HepG2 (cell line): ENCODE measurements around the gene FOXN3.

Experiments used
- CBX2 ChIP-seq, 2 experiments: fragments of 200-600 bp in 1 of 2; sonication (generic); formaldehyde crosslinking in 1 of 2; IDR thresholded peaks; 2 replicates each; pipeline versions ENCODE4 v1.7.0 to v1.8.1; 2018 to 2022; ENCODE audit warnings: low read depth in 2 of 2, low read length in 1 of 2, mild to moderate bottlenecking in 1 of 2, missing genetic modification reagents in 1 of 2
- ETV5 ChIP-seq: IDR thresholded peaks from 2 replicates; pipeline ENCODE4 v1.6.1; 2018; ENCODE audit warnings: missing biosample characterization, missing genetic modification reagents, inconsistent platforms, borderline replicate concordance
- EZH2 ChIP-seq: conservative IDR thresholded peaks from 2 replicates; pipeline ENCODE4 v1.6.1; 2012; ENCODE audit warnings: mild to moderate bottlenecking, low read depth, low read length, moderate library complexity
- HDAC2 ChIP-seq: sonication (generic); formaldehyde crosslinking; IDR thresholded peaks from 2 replicates; pipeline ENCODE4 v1.4.0; 2020; ENCODE audit warnings: missing genetic modification reagents
- HNF4A ChIP-seq: sonication (generic); formaldehyde crosslinking; IDR thresholded peaks from 2 replicates; pipeline ENCODE4 v1.4.0; 2020; ENCODE audit warnings: missing genetic modification reagents
- HNRNPL ChIP-seq: fragments of 200-400 bp; formaldehyde crosslinking; IDR thresholded peaks from 2 replicates; pipeline ENCODE4 v1.6.1; 2017; ENCODE audit warnings: mild to moderate bottlenecking, low read depth, low read length
- RBM22 ChIP-seq: fragments of 200-400 bp; formaldehyde crosslinking; optimal IDR thresholded peaks from 2 replicates; pipeline ENCODE3; 2017; ENCODE audit warnings: mild to moderate bottlenecking, low read length, moderate library complexity
- SALL2 ChIP-seq: sonication (generic); formaldehyde crosslinking; IDR thresholded peaks from 2 replicates; pipeline ENCODE4 v1.8.1; 2023; ENCODE audit warnings: mild to moderate bottlenecking, missing genetic modification reagents, inconsistent platforms
- SIX4 ChIP-seq: sonication (generic); formaldehyde crosslinking; IDR thresholded peaks from 2 replicates; pipeline ENCODE4 v1.4.0; 2020; ENCODE audit warnings: missing genetic modification reagents
- SMAD1 ChIP-seq: sonication (generic); formaldehyde crosslinking; IDR thresholded peaks from 2 replicates; pipeline ENCODE4 v1.4.0; 2020; ENCODE audit warnings: missing genetic modification reagents, low read depth, mild to moderate bottlenecking, borderline replicate concordance
- ZFP36 ChIP-seq: fragments of 150-350 bp; IDR thresholded peaks from 2 replicates; pipeline ENCODE4 v1.6.1; 2018; ENCODE audit warnings: borderline replicate concordance, low read length, low read depth; ENCODE audit not compliant: partially characterized antibody
- ZNF552 ChIP-seq: sonication (generic); formaldehyde crosslinking; IDR thresholded peaks from 2 replicates; pipeline ENCODE4 v1.9.0; 2022; ENCODE audit warnings: missing genetic modification reagents, mild to moderate bottlenecking, borderline replicate concordance
- ZSCAN31 ChIP-seq: sonication (generic); formaldehyde crosslinking; IDR thresholded peaks from 2 replicates; pipeline ENCODE4 v1.5.0; 2020; ENCODE audit warnings: low read depth, mild to moderate bottlenecking, missing genetic modification reagents
- TF ChIP-seq, protein P1 (sequence below): sonication (generic); formaldehyde crosslinking; IDR thresholded peaks from 2 replicates; pipeline ENCODE4 v1.9.0; 2022; ENCODE audit warnings: low read depth, missing genetic modification reagents

DNA sequence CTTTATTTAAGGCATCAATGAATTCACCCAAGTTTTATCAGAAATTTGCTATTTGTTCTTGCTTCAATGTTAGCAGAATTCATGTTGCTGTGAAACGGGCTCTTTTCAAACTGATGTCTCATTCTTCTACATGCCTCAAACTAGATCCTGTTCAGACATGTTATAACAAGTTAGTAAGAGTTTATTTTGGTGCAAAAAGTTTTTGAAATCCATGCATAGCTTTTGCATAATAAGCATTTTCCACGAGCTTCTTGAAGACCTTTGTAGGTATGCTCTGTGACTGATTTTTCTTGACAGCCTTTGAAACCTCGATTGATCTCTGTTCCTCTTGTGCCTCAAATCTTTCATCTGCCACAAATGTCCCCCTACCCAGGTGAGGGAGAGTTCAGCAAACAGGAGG is 275.2 kb downstream of the FOXN3 start:
- TF ChIP-seq HDAC2 (CRISPR knock-in tag) (no peak), RBM22 (no peak), CBX2 (IDR thresholded peaks at IDR 0.05; ENCODE audit: low read depth, low read length) (no peak), CBX2 (CRISPR knock-in tag; IDR thresholded peaks at IDR 0.05; ENCODE audit: low read depth) (no peak), HNRNPL (no peak), SALL2 (CRISPR knock-in tag) (no peak), ZFP36 (no peak), EZH2 (no peak), ETV5 (CRISPR knock-in tag) (no peak), SMAD1 (CRISPR knock-in tag) (no peak), ZNF552 (CRISPR knock-in tag) (no peak), ZSCAN31 (no peak), SIX4 (CRISPR knock-in tag) (no peak), HNF4A (no peak)
- TF ChIP-seq, protein P1, sequence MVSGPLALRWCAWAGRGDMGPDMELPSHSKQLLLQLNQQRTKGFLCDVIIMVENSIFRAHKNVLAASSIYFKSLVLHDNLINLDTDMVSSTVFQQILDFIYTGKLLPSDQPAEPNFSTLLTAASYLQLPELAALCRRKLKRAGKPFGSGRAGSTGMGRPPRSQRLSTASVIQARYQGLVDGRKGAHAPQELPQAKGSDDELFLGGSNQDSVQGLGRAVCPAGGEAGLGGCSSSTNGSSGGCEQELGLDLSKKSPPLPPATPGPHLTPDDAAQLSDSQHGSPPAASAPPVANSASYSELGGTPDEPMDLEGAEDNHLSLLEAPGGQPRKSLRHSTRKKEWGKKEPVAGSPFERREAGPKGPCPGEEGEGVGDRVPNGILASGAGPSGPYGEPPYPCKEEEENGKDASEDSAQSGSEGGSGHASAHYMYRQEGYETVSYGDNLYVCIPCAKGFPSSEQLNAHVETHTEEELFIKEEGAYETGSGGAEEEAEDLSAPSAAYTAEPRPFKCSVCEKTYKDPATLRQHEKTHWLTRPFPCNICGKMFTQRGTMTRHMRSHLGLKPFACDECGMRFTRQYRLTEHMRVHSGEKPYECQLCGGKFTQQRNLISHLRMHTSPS (CRISPR knock-in tag) = no peak
